Uterus (tissue), 4 donors: ENCODE data around the gene BDH1. TPM values are rescaled to one million over a fixed set of nuclear protein-coding genes. Genes with fewer than 3 reads are reported as not detected.

Source experiments
- DNase-seq, 2 donors: peaks; one replicate each; pipeline ENCODE4 v3.0.0-alpha.2; 2019 to 2020
- H3K27ac ChIP-seq, 2 donors: fragments of 200-600 bp; sonication (generic); 1 replicate in 1 of 2; 2 replicates in 1 of 2; pipeline ENCODE4 v1.5.1; 2016 to 2018
- H3K27me3 ChIP-seq, 2 donors: fragments of 200-600 bp; sonication (generic); one replicate each; pipeline ENCODE4 v1.5.1; 2018 to 2019; ENCODE audit warnings: control low read depth in 1 of 2
- H3K36me3 ChIP-seq, 2 donors: fragments of 200-600 bp; sonication (generic); one replicate each; pipeline ENCODE4 v1.5.1; 2019; ENCODE audit warnings: control low read depth in 1 of 2
- H3K4me1 ChIP-seq, 2 donors: fragments of 200-600 bp; sonication (generic); one replicate each; pipeline ENCODE4 v1.5.1; 2018 to 2019; ENCODE audit warnings: control low read depth in 1 of 2
- H3K4me3 ChIP-seq, 2 donors: fragments of 200-600 bp; sonication (generic); 1 replicate in 1 of 2; 2 replicates in 1 of 2; pipeline ENCODE4 v1.5.1; 2018 to 2019; ENCODE audit warnings: mild to moderate bottlenecking in 1 of 2
- H3K9me3 ChIP-seq, 2 donors: fragments of 200-600 bp; sonication (generic); one replicate each; pipeline ENCODE4 v1.5.1; 2019; ENCODE audit warnings: control low read depth in 1 of 2
- CTCF ChIP-seq, 4 experiments: fragments of 200-600 bp in 2 of 4; fragments of 450-650 bp in 2 of 4; sonication (generic) in 2 of 4; IDR thresholded peaks; one replicate each; pipeline ENCODE4 v1.5.1; 2016 to 2019; ENCODE audit warnings: antibody characterized with exemption in 4 of 4, mild to moderate bottlenecking in 2 of 4, moderate library complexity in 1 of 4
- POLR2A ChIP-seq, 2 donors: fragments of 450-650 bp; IDR thresholded peaks; one replicate each; pipeline ENCODE4 v1.6.1; 2016; ENCODE audit warnings: antibody characterized with exemption in 2 of 2, mild to moderate bottlenecking in 1 of 2, moderate library complexity in 1 of 2
- intact Hi-C: fragments of 100-400 bp; cut with DNase I; formaldehyde crosslinking; loops from one replicate; pipeline ENCODE4 v1.15.1; 2023; ENCODE audit warnings: low total_unique reads
- total RNA-seq, 4 donors: library from RNA; depleted of rRNA in 3 of 4; stranded (reverse); fragments of >200 nt in 3 of 4; gene quantifications; one replicate each; pipeline versions ENCODE4 v1.1.0 to v1.2.4, GENCODE V29; 2014 to 2023
- donor health status: DM: yes; HTN: yes; CAD: no.

BDH1 gene
- total RNA-seq, 4 donors from 2014 or later, result 4.4 to 23.1 (median 8.6) TPM

GRCh38 chr3:197559651-197560050 is 3.9 kb upstream of the BDH1 start:
- intact Hi-C loops, result no loop called here
- DNase-seq, result no peak
- TF ChIP-seq POLR2A (IDR thresholded peaks at IDR 0.05) (no peak), CTCF (IDR thresholded peaks at IDR 0.05) (no peak)
- no peaks in the 10 kb centered on the region for H3K9me3 ChIP-seq
- no peak overlapping the region for H3K27ac ChIP-seq
- no peaks in the 10 kb centered on the region for H3K4me1 ChIP-seq
- no peaks in the 10 kb centered on the region for H3K27me3 ChIP-seq
- H3K4me3 ChIP-seq, result no peak overlapping the region
- no peaks in the 10 kb centered on the region for H3K36me3 ChIP-seq

- TF ChIP-seq POLR2A (IDR thresholded peaks at IDR 0.05) (peak; percentile 32 to 65), CTCF (IDR thresholded peaks at IDR 0.05) (peak; percentile 22 to 61 (median 46))
- no peaks in the 10 kb centered on the region for H3K9me3 ChIP-seq
- no peaks in the 10 kb centered on the region for H3K27me3 ChIP-seq
- no peaks in the 10 kb centered on the region for H3K36me3 ChIP-seq
- intact Hi-C loops, result no loop called here
- DNase-seq, result peak; percentile 92
- H3K4me3 ChIP-seq, result peak overlapping the region; percentile 67 to 88
- no peaks in the 10 kb centered on the region for H3K4me1 ChIP-seq
- H3K27ac ChIP-seq, result peak overlapping the region; percentile 76 to 94
Observed at GRCh38 chr3:197554562-197555280, 1.0 kb downstream of the BDH1 start.

- H3K27ac ChIP-seq, result peak overlapping the region; percentile 76 to 94
- no peaks in the 10 kb centered on the region for H3K36me3 ChIP-seq
- H3K9me3 ChIP-seq, result no peaks in the 10 kb centered on the region
- H3K4me3 ChIP-seq, result peak overlapping the region; percentile 67 to 88
- intact Hi-C loops, result no loop called here
- DNase-seq, result no peak
- H3K4me1 ChIP-seq, result no peaks in the 10 kb centered on the region
- no peaks in the 10 kb centered on the region for H3K27me3 ChIP-seq
- TF ChIP-seq CTCF (IDR thresholded peaks at IDR 0.05) (no peak), POLR2A (IDR thresholded peaks at IDR 0.05) (no peak)
Observed at GRCh38 chr3:197554196-197554561, 1.6 kb downstream of the BDH1 start.

GRCh38 chr3:197552198-197552597 is 3.6 kb downstream of the BDH1 start:
- Histone ChIP-seq H3K4me3 (no peak overlapping the region), H3K36me3 (no peaks in the 10 kb centered on the region), H3K27ac (no peak overlapping the region), H3K4me1 (no peaks in the 10 kb centered on the region), H3K27me3 (no peaks in the 10 kb centered on the region), H3K9me3 (no peaks in the 10 kb centered on the region)
- intact Hi-C loops, result no loop called here
- TF ChIP-seq CTCF (IDR thresholded peaks at IDR 0.05) (no peak), POLR2A (IDR thresholded peaks at IDR 0.05) (no peak)
- DNase-seq, result no peak

- TF ChIP-seq CTCF (IDR thresholded peaks at IDR 0.05), result no peak
- no peak for TF ChIP-seq POLR2A (IDR thresholded peaks at IDR 0.05)
- no peak overlapping the region for H3K27ac ChIP-seq
Observed at GRCh38 chr3:197550489-197550888, 5.3 kb downstream of the BDH1 start.

More at GRCh38 chr3:197550489-197550888, 5.3 kb downstream of the BDH1 start:
- Histone ChIP-seq H3K4me1 (no peaks in the 10 kb centered on the region), H3K36me3 (no peaks in the 10 kb centered on the region), H3K27me3 (no peaks in the 10 kb centered on the region), H3K9me3 (no peaks in the 10 kb centered on the region), H3K4me3 (no peak overlapping the region)
- no peak for DNase-seq
- intact Hi-C loops, result no loop called here
